Tibial nerve (tissue), 4 donors: Measurements from ENCODE around the gene ANAPC7. TPM values are rescaled to one million over a fixed set of nuclear protein-coding genes. Genes with fewer than 3 reads are reported as not detected.
"Not testable (repeated sequence)": the region's sequence is repeated elsewhere in the genome, so short reads cannot be mapped to it uniquely, and the experiment has no call there.

ENCODE experiments used
- DNase-seq, 2 donors: peaks; one replicate each; pipeline ENCODE4 v3.0.0-alpha.2; 2019; ENCODE audit warnings: low spot score in 2 of 2
- H3K27ac ChIP-seq, 4 donors: fragments of 200-600 bp; sonication (generic) in 3 of 4; one replicate each; pipeline ENCODE4 v1.5.1; 2017 to 2019; ENCODE audit warnings: mild to moderate bottlenecking in 1 of 4
- H3K27me3 ChIP-seq, 2 donors: fragments of 200-600 bp; sonication (generic) in 1 of 2; one replicate each; pipeline versions ENCODE4 v1.5.1 to v1.6.0; 2017 to 2019
- H3K36me3 ChIP-seq, 3 donors: fragments of 200-600 bp; sonication (generic); one replicate each; pipeline ENCODE4 v1.5.1; 2018 to 2019
- H3K4me1 ChIP-seq, 4 donors: fragments of 200-600 bp; sonication (generic) in 3 of 4; one replicate each; pipeline ENCODE4 v1.5.1; 2017 to 2019
- H3K4me3 ChIP-seq, 4 donors: fragments of 200-600 bp; sonication (generic) in 3 of 4; one replicate each; pipeline ENCODE4 v1.5.1; 2017 to 2019; ENCODE audit warnings: mild to moderate bottlenecking in 1 of 4, moderate library complexity in 1 of 4
- H3K9me3 ChIP-seq, 4 donors: fragments of 200-600 bp; sonication (generic) in 3 of 4; one replicate each; pipeline ENCODE4 v1.5.1; 2017 to 2019
- EP300 ChIP-seq, 2 donors: sonication (generic); formaldehyde crosslinking; IDR thresholded peaks; one replicate each; pipeline ENCODE4 v1.6.1; 2017; ENCODE audit warnings: antibody characterized with exemption in 2 of 2, mild to moderate bottlenecking in 1 of 2
- POLR2A ChIP-seq, 2 donors: fragments of 450-650 bp; IDR thresholded peaks; one replicate each; pipeline ENCODE4 v1.6.1; 2017; ENCODE audit warnings: antibody characterized with exemption in 2 of 2, mild to moderate bottlenecking in 2 of 2, moderate library complexity in 2 of 2
- WGBS, 2 donors: methylation state at CpG; one replicate each; pipeline ENCODE4 v1.1.5; 2018; 5-methylcytosine and 5-hydroxymethylcytosine counted together
- total RNA-seq, 4 donors: library from RNA; depleted of rRNA; stranded (reverse); fragments of >200 nt; gene quantifications; one replicate each; pipeline ENCODE4 v1.1.0, GENCODE V29; 2016
- TF ChIP-seq, protein P1 (sequence below), 5 experiments: fragments of 200-600 bp in 3 of 5; fragments of 450-650 bp in 2 of 5; sonication (generic) in 3 of 5; IDR thresholded peaks; one replicate each; pipeline ENCODE4 v1.5.1; 2016 to 2019; ENCODE audit warnings: antibody characterized with exemption in 5 of 5, mild to moderate bottlenecking in 3 of 5, moderate library complexity in 2 of 5

Gene ANAPC7
- total RNA-seq, 4 donors from 2014 or later: 26.3 to 46.7 (median 39.2) TPM

DNA sequence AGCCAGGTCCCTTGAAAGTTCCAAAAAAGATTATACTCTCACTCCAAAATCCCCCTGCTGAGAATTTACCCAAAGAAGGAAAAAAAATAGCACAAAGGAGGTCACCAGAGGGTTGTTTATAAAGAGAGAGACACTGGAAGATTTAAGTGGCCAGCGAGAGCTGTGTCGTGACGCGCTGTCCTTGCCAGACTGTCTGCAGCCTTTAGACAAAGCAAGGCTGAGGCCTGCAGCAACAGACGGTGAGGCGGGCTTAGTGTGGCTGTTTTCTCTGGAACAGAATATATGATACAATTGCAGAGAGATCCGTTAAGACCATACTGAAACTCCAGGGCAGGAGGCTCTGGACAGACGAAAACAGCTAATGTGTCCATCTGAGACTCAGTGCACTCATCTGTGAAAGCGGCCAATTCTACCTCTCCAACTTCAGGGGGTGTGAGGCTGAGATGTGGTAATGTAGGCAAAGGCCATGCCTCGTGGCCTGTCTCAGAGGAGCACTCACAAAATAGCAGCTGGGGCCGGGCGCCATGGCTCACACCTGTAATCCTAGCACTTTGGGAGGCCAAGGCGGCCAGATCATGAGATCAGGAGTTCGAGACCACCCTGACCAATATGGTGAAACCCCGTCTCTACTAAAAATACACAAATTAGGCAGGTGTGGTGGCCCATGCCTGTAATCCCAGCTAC is 36.2 kb downstream of the ANAPC7 start:
- no peak for TF ChIP-seq EP300 (IDR thresholded peaks at IDR 0.05)
- TF ChIP-seq POLR2A (IDR thresholded peaks at IDR 0.05): no peak
- TF ChIP-seq, protein P1, sequence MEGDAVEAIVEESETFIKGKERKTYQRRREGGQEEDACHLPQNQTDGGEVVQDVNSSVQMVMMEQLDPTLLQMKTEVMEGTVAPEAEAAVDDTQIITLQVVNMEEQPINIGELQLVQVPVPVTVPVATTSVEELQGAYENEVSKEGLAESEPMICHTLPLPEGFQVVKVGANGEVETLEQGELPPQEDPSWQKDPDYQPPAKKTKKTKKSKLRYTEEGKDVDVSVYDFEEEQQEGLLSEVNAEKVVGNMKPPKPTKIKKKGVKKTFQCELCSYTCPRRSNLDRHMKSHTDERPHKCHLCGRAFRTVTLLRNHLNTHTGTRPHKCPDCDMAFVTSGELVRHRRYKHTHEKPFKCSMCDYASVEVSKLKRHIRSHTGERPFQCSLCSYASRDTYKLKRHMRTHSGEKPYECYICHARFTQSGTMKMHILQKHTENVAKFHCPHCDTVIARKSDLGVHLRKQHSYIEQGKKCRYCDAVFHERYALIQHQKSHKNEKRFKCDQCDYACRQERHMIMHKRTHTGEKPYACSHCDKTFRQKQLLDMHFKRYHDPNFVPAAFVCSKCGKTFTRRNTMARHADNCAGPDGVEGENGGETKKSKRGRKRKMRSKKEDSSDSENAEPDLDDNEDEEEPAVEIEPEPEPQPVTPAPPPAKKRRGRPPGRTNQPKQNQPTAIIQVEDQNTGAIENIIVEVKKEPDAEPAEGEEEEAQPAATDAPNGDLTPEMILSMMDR (IDR thresholded peaks at IDR 0.05): no peak
- Histone ChIP-seq H3K27me3 (no peaks in the 10 kb centered on the region), H3K4me3 (no peak overlapping the region), H3K4me1 (peaks cover 0 to 9% (median 3%) of the 10 kb centered on the region in 4 donors), H3K27ac (no peak overlapping the region), H3K36me3 (peaks cover 0 to 26% (median 0%) of the 10 kb centered on the region in 3 donors), H3K9me3 (no peaks in the 10 kb centered on the region)
- no peak for DNase-seq
- 63 to 77% methylated on average over 15 of the region's 15 CpGs for WGBS, 2 donors

DNA sequence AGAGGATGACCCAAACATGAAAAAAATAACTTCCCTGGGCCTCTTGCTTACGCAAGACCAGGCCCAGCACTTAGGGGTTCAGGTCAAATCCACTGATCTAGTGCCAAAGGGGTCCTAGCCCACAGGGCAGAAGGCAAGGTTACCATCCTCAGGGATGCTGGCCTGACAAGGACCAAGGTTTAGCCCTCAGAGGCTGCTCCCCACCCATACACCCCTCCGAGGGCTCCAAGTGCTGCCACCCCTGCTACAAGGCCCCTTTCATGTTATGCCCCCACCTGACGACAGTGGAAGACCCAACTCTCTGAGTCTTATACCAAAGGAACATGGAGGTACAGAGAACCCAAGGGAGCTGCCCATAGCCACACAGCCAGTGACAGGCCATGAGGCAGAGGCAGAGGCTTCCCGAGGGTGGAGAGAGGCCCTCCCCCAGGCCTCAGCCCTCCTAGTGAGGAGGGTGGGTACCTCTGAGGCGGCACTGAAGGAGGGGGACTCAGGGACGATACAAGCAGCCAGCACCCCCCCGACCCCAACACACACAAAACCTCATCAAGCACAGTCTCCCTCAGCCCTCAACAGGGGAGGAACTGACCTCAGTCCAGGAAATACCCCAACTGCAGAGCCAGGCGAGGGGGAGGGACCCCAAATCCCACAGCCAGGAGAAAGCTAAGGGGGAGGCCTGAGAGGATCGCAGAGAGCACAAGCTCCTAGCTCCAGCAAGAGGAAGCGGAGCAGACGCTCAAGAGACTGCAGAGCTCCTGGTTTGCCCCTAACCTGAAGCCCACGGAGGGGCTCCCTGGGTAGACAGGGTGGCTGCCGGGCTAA is 37.0 kb downstream of the ANAPC7 start:
- Histone ChIP-seq H3K27me3 (no peaks in the 10 kb centered on the region), H3K27ac (peak overlapping the region in 1 of 4 donors; percentile 17), H3K9me3 (no peaks in the 10 kb centered on the region), H3K4me3 (no peak overlapping the region), H3K36me3 (peaks cover 0 to 18% (median 0%) of the 10 kb centered on the region in 3 donors), H3K4me1 (peaks cover 0 to 8% (median 3%) of the 10 kb centered on the region in 4 donors)
- TF ChIP-seq, protein P1 (IDR thresholded peaks at IDR 0.05): no peak
- no peak for TF ChIP-seq POLR2A (IDR thresholded peaks at IDR 0.05)
- 67% methylated on average over 13 of the region's 13 CpGs for WGBS, 2 donors
- DNase-seq: no peak

DNA sequence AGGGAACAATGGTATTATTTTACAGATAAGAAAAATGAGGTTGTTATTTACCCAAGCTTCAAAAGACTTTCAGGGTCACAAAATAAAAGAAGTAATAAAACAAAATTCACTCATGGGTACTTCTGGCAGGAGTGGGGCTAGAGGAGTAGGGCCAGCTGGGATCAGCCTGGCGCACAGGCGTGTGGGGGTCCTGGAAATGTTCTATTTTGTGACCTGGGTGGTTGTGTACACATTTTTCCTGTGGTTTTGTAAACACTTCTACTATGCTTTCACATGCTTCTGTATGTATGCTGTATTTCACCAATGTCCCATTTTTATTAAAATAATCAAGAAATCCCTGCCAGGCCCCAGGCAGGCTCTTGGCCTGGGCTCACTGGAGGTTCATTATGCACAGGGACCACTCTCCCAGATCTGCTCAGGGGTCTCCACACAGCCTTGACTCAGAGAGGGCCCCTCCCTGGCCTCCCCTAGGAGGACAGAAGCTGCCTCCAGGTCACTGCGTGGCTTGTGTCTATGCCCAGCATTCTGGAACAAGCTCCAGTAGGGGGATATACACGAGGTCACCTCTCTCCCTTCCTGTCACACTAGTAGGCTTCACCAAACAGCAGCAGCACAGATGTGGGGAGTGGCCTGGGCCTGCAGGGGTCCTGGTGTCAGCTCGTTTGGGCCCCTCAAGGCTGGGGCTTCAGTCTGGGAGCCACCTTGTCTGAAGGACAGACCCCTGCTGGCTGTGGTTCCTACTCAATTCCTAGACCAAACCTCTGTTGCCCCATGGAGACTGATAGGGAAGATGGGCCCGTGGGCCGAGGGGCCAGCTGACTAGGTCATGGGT is 37.8 kb downstream of the ANAPC7 start:
- no peak for TF ChIP-seq EP300 (IDR thresholded peaks at IDR 0.05)
- TF ChIP-seq, protein P1 (IDR thresholded peaks at IDR 0.05): no peak
- TF ChIP-seq POLR2A (IDR thresholded peaks at IDR 0.05): no peak
- Histone ChIP-seq H3K4me1 (peaks cover 0 to 3% (median 0%) of the 10 kb centered on the region in 4 donors), H3K36me3 (peaks cover 0 to 10% (median 0%) of the 10 kb centered on the region in 3 donors), H3K4me3 (no peak overlapping the region), H3K27ac (no peak overlapping the region), H3K9me3 (no peaks in the 10 kb centered on the region), H3K27me3 (no peaks in the 10 kb centered on the region)
- 67 to 75% methylated on average over 7 of the region's 7 CpGs for WGBS, 2 donors
- no peak for DNase-seq

DNA sequence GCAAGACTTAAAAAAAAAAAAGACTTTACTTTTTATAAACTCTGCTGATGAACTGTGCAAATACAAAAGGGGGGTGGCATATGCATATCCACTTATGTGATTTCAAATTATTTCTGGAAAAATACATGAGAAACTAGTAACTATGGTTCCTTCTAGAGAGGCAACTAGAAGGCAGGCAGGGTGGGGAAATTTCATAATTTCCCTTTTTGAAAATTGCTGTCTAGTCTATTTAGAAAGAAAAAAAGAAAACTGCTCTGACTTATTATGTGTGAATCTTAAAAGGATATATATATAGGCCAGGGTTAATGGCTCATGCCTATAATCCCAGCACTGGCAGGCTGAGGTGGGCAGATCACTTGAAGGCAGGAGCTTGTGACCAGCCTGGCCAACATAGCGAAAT is 42.3 kb downstream of the ANAPC7 start:
- 90 to 100% methylated on average over 1 of the region's 1 CpG for WGBS, 2 donors
- Histone ChIP-seq H3K9me3 (no peaks in the 10 kb centered on the region), H3K27ac (no peak overlapping the region), H3K4me3 (no peak overlapping the region), H3K27me3 (no peaks in the 10 kb centered on the region), H3K36me3 (no peaks in the 10 kb centered on the region), H3K4me1 (no peaks in the 10 kb centered on the region)
- DNase-seq: no peak
- TF ChIP-seq EP300 (IDR thresholded peaks at IDR 0.05): no peak

DNA sequence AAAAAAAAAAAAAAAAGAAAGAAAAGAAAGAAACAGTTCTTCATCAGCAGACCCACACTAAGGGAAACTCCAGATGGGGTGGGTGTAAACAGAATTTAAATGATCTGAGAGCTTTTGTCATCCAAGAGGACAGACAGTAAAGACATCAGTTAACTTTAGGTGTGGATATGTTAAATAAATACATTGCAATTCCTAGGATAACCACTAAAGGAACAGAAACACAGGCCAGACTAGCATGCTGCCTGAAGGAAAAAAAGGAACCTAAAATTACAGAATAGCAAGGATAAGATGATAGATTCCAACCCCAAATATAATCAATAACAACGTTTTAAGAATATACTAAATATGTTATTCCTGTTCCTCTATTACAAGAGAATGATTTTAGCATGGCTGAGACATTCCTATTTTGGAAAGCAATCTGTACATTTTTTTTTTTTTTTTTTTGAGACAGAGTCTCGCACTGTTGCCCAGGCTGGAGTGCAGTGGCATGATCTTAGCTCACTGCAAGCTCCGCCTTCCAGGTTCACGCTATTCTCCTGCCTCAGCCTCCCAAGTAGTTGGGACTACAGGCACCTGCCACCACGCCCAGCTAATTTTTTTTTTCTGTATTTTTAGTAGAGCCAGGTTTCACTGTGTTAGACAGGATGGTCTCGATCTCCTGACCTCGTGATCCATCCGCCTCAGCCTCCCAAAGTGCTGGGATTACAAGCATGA is 45.0 kb downstream of the ANAPC7 start:
- not testable (repeated sequence) for H3K27me3 ChIP-seq, H3K9me3 ChIP-seq, H3K4me1 ChIP-seq, H3K36me3 ChIP-seq, DNase-seq, H3K4me3 ChIP-seq, H3K27ac ChIP-seq
- WGBS, 2 donors: 85 to 88% methylated on average over 8 of the region's 8 CpGs
